Stimulated activated CD8-positive, alpha-beta memory T cell treated with anti-CD3 and anti-CD28 coated beads, Interleukin-15, amount 100 ng/mL, for 4 hours (primary cell): Measurements from ENCODE around the gene SPINK4.

Source experiments
- DNase-seq, 2 donors: peaks; one replicate each; pipeline ENCODE4 v3.0.0-alpha.2; 2020; ENCODE audit warnings: low read depth in 2 of 2

The SPINK4 gene

GRCh38 chr9:33229359-33230114, 10.4 kb upstream of the SPINK4 start:
- DNase-seq = no peak

DNA sequence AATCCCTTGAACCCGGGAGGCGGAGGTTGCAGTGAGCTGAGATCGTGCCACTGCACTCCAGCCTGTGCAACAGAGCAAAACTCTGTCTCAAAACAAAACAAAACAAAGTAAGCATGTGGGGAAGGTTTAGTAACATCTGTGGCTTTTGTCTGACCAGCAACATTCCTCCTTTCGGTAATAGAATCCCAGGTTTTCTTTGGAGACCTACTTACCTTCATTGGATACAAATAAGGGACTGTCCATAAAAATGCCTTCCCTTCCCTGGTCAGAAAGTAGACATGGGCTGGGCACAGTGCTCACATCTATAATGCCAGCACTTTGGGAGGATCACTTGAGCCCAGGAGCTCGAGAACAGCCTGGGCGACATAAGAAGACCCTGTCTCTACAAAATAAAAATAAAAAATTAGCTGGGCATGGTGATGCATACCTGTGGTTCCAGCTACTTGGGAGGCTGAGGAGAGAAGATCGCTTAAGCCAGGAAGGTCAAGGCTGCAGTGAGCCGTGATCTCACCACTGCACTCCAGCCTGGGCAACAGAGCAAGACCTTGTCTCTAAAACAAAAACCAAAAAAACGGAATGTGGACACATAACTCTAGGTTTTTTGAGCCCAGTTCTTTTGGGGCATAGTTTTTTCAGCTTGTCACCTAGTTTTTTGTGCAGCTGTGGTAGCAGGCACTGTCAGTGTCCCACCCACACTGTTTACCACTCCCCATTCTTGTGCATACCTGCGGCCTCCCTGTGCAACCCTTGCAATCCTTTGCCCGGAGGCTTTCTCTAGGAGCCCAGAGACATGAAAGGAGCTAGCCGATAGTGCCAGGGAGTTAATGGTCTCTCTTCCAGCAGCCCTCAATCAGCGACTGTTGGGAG, 9.0 kb upstream of the SPINK4 start:
- no peak for DNase-seq

DNA sequence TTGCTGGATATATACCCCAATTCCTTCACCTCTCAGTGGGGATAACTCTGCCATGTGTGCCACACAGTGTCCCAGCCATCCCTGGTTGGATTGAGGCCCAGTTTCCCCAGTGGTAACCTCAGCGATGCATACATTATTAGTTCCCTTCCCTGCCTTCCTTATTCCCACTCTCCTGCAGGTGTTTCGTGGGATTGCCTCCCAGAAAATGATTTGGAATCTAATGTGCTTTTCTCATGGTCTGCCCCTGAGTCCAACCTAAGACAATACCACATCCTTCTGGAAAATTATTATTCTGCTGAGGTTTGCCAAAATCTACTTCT, 8.4 kb upstream of the SPINK4 start:
- no peak for DNase-seq

DNA sequence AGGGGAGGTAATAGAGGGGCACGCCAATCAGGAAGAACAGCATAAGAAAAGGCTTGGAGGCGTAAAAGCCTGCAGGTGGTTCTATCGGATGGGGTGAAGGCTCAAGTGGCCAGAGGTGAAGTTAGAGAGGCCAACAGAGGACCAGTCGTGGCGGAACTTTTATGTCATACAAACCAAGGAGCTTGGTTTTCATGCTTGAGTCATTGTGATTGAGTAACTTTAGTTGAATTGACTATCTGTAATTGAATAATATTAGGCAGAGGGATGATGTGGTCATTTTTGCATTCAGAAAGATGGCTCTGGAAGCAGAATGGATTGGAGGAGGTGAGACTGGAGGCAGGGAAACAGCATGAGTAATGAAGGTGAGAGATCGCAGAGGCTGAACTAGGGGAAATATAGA, 7.2 kb upstream of the SPINK4 start:
- DNase-seq = no peak

DNA sequence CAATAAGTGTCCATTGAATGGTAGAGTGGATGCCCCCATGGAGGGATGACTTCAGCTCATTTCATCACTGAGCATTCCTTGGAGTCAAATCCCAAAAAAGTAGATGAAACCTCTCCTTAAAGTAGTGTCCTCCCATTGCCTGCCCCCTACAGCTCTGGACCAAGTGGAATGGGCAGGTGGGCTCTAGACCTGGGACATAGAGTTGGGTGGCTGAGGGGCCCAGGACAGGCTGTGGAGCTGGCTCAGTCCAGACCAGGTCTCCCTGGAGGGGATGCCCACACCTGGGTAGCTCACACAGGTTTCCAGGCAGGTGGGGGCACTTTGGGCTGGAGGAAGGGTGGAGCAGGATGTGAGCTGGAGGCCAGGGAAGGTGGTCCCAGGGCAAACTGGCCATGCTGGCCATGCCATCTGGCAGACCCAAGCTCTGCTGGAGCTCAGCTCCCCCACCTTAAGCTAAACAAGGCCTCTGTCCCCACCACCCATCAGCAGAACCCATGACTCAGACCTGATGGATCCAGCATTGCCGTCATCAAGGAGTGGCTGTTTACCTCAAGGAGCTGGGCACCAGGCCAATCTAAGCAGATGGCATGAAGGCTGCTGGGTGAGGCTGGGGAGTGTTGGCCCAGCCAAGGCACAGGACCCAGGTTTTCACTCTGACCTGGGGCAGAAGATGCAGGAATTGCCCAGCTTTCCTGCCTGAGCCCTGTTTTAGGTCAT, 6.2 kb upstream of the SPINK4 start:
- DNase-seq = no peak

- no peak for DNase-seq
Observed at GRCh38 chr9:33234511-33235467, 5.2 kb upstream of the SPINK4 start.

DNA sequence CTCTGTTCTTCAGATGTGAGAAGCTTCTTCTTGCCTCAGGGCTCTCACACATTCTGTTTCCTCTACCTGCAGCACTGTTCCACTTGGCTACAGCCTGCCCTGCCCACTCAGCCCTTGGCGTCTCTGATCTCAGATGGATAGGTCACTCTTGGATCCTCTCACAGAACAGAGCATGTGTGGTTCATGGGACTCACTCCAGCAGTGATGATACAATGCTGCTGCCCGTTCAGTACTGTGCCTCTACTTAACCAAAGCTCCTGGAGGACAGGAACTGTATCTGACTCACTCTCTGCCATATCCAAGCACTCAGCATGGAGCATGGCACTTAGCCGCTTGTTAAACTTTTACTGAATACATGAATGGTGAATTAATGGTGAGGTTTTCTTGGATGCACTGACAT, 3.4 kb upstream of the SPINK4 start:
- no peak for DNase-seq

GRCh38 chr9:33241298-33241697, 1.3 kb downstream of the SPINK4 start:
- DNase-seq = no peak

- no peak for DNase-seq
Observed at GRCh38 chr9:33242609-33243134, 2.7 kb downstream of the SPINK4 start.

GRCh38 chr9:33244137-33244784, 4.3 kb downstream of the SPINK4 start:
- DNase-seq = no peak

DNA sequence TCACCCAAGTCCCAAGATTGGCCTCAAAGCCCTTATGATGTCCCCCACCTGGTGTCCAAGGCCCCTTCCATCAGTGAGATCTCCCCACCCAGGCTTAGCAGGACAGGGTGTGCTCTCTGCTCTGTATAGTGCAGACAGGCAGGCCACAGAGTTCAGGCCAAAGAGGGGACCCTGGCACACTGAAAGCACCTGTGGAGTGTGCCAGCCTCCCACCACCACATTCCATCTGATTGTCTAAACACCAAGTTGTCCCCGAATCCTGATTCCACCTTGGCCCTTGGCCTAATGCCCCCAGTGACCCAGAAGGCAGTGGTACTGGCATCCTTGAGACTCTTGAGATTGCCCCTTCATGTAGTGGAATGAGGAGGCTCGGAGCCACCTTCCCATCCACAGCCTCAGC, 5.4 kb downstream of the SPINK4 start:
- no peak for DNase-seq

- DNase-seq = no peak
Observed at GRCh38 chr9:33246269-33246860, 6.4 kb downstream of the SPINK4 start.

- no peak for DNase-seq
Observed at GRCh38 chr9:33248606-33249005, 8.6 kb downstream of the SPINK4 start.

DNA sequence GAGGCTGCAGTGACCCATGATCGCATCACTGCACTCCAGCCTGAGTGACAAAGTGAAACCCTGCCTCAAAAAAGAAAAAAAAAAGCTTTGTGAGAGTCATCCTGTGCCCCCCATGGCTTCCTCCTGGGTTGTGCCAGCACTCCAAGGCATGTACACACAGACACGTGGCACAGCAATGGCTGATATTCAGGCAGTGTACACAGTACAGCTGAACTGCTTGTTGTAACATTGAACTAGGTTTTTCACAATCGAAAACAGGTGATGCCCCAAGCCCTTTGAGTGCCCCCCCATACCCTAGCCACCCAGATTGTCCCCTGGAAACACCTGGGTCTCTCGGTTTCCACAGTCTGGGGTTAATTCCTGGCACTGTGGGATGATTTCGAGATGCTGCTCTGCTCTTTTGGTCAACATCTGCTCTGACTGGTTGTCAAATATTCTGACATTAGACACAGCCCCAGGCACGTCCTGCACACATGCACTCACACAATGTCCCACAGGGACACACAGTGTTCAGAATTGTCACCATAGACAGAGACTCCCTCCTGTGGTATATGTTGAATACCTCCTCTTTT, 9.2 kb downstream of the SPINK4 start:
- no peak for DNase-seq

DNA sequence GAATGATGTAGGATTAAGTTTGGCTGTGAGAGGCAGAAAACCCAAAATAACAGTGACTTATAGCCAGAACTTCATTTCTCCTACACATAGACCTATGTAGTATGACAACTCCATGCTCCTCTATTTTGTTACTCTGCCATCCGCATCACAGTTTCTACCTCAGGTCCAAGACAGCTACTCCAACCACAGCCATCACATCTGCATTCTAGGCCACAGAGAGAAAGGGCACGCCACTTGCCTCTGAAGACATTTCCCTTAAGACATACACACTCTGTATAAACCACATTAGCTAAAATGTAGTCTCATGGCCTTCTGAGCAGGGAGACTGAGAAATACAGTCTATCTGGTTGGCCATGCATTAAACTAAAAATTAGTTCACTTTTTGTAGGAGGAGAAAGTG, 10.0 kb downstream of the SPINK4 start:
- DNase-seq = no peak

- DNase-seq = no peak
Observed at GRCh38 chr9:33250458-33250995, 10.6 kb downstream of the SPINK4 start.

DNA sequence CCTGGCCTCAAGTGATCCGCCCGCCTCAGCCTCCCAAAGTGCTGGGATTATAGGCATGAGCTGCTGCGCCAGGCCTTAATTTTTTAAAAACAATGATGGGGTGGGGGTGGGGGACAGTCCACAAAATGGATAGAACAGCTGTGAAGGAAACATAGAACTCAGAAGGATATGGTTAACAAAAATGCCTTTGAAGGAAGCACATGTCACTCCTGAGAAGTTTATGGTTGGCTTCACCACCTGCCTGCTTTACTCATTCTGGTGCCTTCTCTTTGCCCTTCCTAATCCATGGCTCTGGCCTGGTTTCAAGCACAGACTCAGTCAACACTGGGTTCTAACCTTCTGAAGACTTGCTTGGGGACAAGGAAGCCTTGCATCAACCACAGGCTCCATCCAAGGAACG, 14.2 kb downstream of the SPINK4 start:
- DNase-seq = no peak

- no peak for DNase-seq
Observed at GRCh38 chr9:33255014-33255413, 15.0 kb downstream of the SPINK4 start.

- DNase-seq = no peak
Observed at GRCh38 chr9:33255471-33255870, 15.5 kb downstream of the SPINK4 start.

GRCh38 chr9:33256236-33256635, 16.3 kb downstream of the SPINK4 start:
- DNase-seq = no peak
